AG10803 (cell line): ENCODE results near the gene SPTSSA.

Experiments used
- DNase-seq: peaks from one replicate; pipeline ENCODE4 v3.0.0; 2010; ENCODE audit warnings: low read depth
- H3K4me3 ChIP-seq: 2 replicates; pipeline ENCODE4 v1.5.1; 2011; ENCODE audit warnings: mild to moderate bottlenecking, low read length, control low read depth
- CTCF ChIP-seq: conservative IDR thresholded peaks from 2 replicates; pipeline ENCODE4 v1.5.1; 2011; ENCODE audit warnings: mild to moderate bottlenecking, low read length, control low read depth, inconsistent platforms

The SPTSSA gene

GRCh38 chr14:34453226-34453625 is 8.8 kb downstream of the SPTSSA start:
- DNase-seq, result no peak
- TF ChIP-seq CTCF, result no peak
- no peak overlapping the region for H3K4me3 ChIP-seq

DNA sequence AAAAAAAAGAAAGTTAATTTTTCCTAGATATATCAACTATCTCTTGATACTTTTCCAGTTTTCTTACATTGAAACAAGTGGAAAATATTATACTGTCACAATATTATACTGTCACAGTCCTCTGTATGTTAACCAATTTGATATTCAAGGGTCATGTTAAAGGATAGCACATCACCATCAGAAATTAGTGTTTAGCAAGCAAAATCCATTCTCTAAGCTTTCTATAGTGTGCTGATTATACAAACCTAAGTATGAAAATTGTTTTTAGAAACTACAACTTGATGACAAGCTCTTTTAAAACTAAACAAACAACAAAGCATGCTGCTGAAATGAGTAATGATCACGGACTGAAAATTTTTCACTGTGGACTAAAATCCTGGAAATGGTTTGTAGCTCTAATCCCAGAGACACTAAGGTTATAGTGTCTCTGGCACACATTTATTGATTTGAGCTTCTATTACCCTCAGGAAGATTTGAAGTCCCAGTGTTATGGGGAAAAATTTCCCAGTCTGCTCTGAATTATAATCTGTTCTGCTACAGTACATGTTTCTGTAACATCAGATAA is 9.7 kb downstream of the SPTSSA start:
- no peak overlapping the region for H3K4me3 ChIP-seq
- no peak for TF ChIP-seq CTCF
- no peak for DNase-seq

DNA sequence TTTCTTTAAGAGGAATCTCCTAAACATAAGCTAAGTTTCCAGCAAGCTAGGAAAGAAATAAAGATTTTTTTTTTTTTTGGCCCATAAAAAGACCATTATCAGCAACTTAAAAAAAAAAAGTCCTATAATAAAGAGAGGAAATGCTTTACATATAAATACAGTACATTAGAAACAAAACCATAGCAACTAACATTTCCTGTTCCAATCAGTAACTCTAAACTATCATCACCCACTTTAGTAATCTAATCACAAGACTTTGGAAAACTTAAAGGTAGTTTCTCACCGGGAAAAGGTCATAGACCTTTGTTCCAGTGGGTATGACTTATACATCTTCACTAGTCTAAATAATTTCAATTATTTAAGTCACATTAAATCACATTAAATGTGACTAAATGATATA is 11.1 kb downstream of the SPTSSA start:
- DNase-seq, result no peak
- no peak for TF ChIP-seq CTCF

GRCh38 chr14:34450542-34450915 is 11.5 kb downstream of the SPTSSA start:
- no peak for DNase-seq
- H3K4me3 ChIP-seq, result no peak overlapping the region
- TF ChIP-seq CTCF, result no peak

More for the DNA sequence above, 11.1 kb downstream of the SPTSSA start:
- H3K4me3 ChIP-seq, result no peak overlapping the region

GRCh38 chr14:34449819-34450541 is 12.1 kb downstream of the SPTSSA start:
- no peak overlapping the region for H3K4me3 ChIP-seq
- no peak for TF ChIP-seq CTCF
- DNase-seq, result no peak

- DNase-seq, result no peak
- no peak overlapping the region for H3K4me3 ChIP-seq
- TF ChIP-seq CTCF, result no peak
These were observed 22.9 kb downstream of the SPTSSA start for GRCh38 chr14:34439090-34439489.

- no peak for DNase-seq
- no peak overlapping the region for H3K4me3 ChIP-seq
- TF ChIP-seq CTCF, result no peak
These were observed 23.6 kb downstream of the SPTSSA start for GRCh38 chr14:34438438-34438837.
